ENCODE data around the gene SELENOS.

SELENOS gene

DNA sequence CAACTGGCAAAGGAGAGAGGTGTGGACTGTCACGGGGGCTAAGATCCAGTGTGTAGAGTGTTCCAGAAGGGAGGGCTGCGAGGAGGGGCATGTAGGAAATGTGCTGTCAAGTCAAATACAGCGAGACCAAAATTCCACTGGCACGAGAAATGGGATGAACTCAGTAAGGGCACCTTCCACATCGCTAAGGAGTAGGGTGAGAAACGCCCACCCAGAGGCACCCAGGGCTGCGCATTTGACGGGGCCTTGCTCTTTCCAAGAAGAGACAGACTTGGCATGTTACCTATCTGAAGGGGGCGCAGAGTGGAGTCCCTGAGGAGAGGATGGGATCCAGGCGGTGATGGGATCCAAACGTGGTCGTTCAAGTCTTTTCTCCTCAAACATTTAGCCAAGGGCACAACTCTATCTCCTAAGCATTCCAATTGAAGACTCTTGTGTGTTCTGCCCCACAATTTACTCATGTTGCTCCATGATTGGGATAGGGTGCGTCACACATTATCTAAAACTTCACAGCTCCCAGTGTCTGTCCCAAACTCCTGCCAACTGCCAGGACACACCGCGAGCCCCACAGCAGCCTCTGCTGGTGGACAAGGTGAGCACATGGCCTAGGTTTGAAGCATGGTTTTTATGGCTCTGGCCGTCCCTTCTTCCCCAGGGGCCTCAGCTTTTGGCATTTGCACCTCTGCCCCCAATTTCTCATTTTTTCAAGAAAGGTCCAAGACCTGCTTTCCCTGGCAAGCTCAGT is 7.6 kb downstream of the SELENOS start:
- FAIRE-seq (no peak), DNase-seq (ENCODE audit: insufficient read length) (no peak)
- no peak for TF ChIP-seq TAF1 (IDR thresholded peaks at IDR 0.05; ENCODE audit: borderline replicate concordance, low read depth, low read length)
- peak; percentile 27; the same call in 1 of the 2 replicates for TF ChIP-seq POLR2AphosphoS5 (IDR thresholded peaks at IDR 0.05; ENCODE audit: low read depth, low read length)
- TF ChIP-seq POLR2A (IDR thresholded peaks at IDR 0.05; ENCODE audit: low read depth, low read length), result no peak; the same call in none of the 2 replicates

DNA sequence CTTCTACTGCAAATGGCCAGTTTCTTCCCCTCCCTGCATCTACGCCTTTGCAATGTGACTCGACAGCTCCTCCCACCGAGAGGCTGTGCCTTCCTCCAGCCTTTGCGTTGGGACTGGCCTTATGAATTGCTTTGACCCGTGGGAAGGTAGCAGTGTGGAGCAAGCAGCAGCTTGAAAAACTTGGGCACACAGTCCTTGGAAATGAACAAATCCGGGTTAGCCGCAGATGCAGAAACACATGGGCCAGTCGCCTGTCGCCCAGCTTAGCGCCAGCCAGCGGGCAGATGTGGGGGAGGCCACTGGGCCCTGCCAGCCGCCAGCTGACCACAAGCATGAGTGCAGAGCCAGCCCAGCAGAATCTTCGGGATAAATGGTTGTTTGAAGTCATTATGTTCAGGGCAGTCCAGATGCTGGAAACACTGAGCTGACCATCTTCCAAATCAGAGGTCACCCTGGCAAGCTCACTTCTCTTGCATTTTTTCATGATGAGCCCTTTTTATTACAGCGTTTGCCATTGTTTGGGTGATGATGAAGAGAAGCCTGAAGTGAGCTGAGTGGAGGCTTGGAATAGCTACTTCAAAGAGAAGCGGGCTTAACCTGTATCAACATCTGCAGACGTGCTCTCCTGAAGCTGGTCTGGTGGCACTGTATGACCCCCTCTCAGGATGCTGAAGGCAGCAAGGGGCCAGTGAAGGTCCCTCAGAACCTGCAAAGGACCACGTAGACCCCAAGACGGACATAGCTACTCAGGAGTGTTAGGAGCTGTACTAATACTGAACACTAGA is 9.8 kb downstream of the SELENOS start:
- FAIRE-seq (no peak), DNase-seq (ENCODE audit: insufficient read length) (no peak)
- TF ChIP-seq POLR2AphosphoS5 (IDR thresholded peaks at IDR 0.05; ENCODE audit: low read depth, low read length) (no peak), POLR2A (IDR thresholded peaks at IDR 0.05; ENCODE audit: low read depth, low read length) (no peak), TAF1 (IDR thresholded peaks at IDR 0.05; ENCODE audit: borderline replicate concordance, low read depth, low read length) (no peak)

- FAIRE-seq (no peak), DNase-seq (ENCODE audit: insufficient read length) (no peak)
- TF ChIP-seq TAF1 (IDR thresholded peaks at IDR 0.05; ENCODE audit: borderline replicate concordance, low read depth, low read length) (no peak), POLR2A (IDR thresholded peaks at IDR 0.05; ENCODE audit: low read depth, low read length) (no peak)
Measured at GRCh38 chr15:101266787-101267186, 10.5 kb downstream of the SELENOS start.

- FAIRE-seq (no peak), DNase-seq (ENCODE audit: insufficient read length) (no peak)
Measured at GRCh38 chr15:101266034-101266433, 11.3 kb downstream of the SELENOS start.

GRCh38 chr15:101264911-101265641 is 12.2 kb downstream of the SELENOS start:
- TF ChIP-seq POLR2A (IDR thresholded peaks at IDR 0.05; ENCODE audit: low read depth, low read length), result peak; percentile 53; the same call in 1 of the 2 replicates
- no peak for TF ChIP-seq TAF1 (IDR thresholded peaks at IDR 0.05; ENCODE audit: borderline replicate concordance, low read depth, low read length)
- TF ChIP-seq POLR2AphosphoS5 (IDR thresholded peaks at IDR 0.05; ENCODE audit: low read depth, low read length), result peak; percentile 63; the same call in 1 of the 2 replicates
- DNase-seq (ENCODE audit: insufficient read length) (no peak), FAIRE-seq (peak; percentile 92)

More at GRCh38 chr15:101266034-101266433, 11.3 kb downstream of the SELENOS start:
- TF ChIP-seq POLR2A (IDR thresholded peaks at IDR 0.05; ENCODE audit: low read depth, low read length) (no peak), POLR2AphosphoS5 (IDR thresholded peaks at IDR 0.05; ENCODE audit: low read depth, low read length) (no peak), TAF1 (IDR thresholded peaks at IDR 0.05; ENCODE audit: borderline replicate concordance, low read depth, low read length) (no peak)

DNA sequence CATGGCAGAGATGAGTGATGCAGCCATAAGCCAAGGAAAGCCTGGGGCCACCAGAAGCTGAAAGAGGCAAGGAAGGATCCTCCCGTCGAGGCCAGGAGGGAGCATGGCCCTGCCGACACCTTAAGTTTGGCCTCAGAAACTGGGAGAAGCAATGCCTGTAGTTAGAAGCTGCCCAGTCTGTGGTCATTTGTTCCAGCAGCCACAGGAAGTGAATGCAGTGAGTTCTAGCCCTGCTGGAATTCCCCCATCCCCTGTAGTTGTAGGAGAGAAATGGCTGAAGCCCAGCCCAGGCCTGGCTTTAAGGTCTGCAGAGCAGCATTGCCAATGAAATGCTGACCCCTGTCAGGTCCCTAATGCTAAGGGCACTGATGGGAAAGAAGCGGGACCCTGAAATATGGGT is 13.3 kb downstream of the SELENOS start:
- DNase-seq (ENCODE audit: insufficient read length), result no peak
- peak; percentile 50 for FAIRE-seq
- no peak for TF ChIP-seq TAF1 (IDR thresholded peaks at IDR 0.05; ENCODE audit: borderline replicate concordance, low read depth, low read length)
- 0 out of 2 replicates have a peak, but pooled peaks have one; percentile 29 for TF ChIP-seq POLR2A (IDR thresholded peaks at IDR 0.05; ENCODE audit: low read depth, low read length)

DNA sequence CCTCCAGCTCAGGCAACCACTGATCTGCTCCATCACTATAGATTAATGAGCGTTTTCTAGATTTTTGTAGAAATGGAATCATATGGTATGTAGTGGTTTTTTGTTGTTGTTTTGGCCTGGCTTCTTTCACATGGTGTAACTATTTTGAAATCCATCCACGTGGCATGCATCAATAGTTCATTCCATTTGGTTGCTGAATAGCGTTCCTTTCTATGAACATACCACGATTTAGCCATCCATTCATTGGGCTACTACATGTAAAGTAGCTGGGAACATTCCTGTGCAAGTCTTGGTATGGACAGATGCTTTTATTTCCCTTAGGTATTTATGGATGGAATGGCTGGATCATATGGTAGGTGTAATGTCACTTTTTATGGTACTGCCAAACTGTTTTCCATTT is 14.7 kb downstream of the SELENOS start:
- FAIRE-seq, result no peak
- TF ChIP-seq POLR2AphosphoS5 (IDR thresholded peaks at IDR 0.05; ENCODE audit: low read depth, low read length) (no peak), POLR2A (IDR thresholded peaks at IDR 0.05; ENCODE audit: low read depth, low read length) (no peak), TAF1 (IDR thresholded peaks at IDR 0.05; ENCODE audit: borderline replicate concordance, low read depth, low read length) (no peak)
- no peak for DNase-seq (ENCODE audit: insufficient read length)

- FAIRE-seq (peak; percentile 83), DNase-seq (ENCODE audit: insufficient read length) (no peak)
- TF ChIP-seq POLR2A (IDR thresholded peaks at IDR 0.05; ENCODE audit: low read depth, low read length) (no peak), TAF1 (IDR thresholded peaks at IDR 0.05; ENCODE audit: borderline replicate concordance, low read depth, low read length) (no peak), POLR2AphosphoS5 (IDR thresholded peaks at IDR 0.05; ENCODE audit: low read depth, low read length) (no peak)
Measured at GRCh38 chr15:101258238-101259144, 18.8 kb downstream of the SELENOS start.

GRCh38 chr15:101256757-101257156 is 20.5 kb downstream of the SELENOS start:
- no peak for FAIRE-seq

DNA sequence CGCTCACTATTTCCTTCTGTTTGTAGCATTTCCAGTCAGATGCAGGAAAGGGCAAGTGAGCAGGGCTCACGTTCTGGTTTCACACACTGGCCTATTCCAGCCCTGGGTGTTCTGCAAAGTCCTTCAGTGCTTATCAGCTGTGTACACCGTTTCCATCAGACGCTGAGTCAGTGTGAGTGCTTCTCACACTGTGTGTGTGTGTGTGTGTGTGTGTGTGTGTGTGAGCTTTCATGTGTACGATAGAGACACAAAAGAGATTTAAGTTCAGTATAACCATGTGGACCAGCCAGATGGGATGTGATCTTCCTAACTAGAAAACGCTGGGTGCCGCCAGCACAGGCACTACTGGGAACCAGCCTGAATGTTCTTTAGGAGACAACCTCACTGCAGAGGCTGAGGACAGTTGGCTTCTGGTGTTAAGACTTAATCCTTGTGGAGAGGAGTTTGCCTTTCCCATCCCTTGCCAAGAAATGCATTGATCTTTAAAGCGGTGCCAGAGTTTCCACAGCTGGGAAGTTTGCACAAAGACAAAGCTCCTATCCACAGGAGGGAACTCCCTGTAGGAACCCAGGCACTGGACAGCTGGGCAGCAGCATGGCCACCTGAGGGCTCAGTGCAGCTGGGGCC is 21.6 kb downstream of the SELENOS start:
- FAIRE-seq (no peak), DNase-seq (ENCODE audit: insufficient read length) (no peak)
- TF ChIP-seq POLR2A (IDR thresholded peaks at IDR 0.05; ENCODE audit: low read depth, low read length) (no peak), POLR2AphosphoS5 (IDR thresholded peaks at IDR 0.05; ENCODE audit: low read depth, low read length) (no peak), TAF1 (IDR thresholded peaks at IDR 0.05; ENCODE audit: borderline replicate concordance, low read depth, low read length) (no peak)

More at GRCh38 chr15:101256757-101257156, 20.5 kb downstream of the SELENOS start:
- no peak for DNase-seq (ENCODE audit: insufficient read length)
- TF ChIP-seq TAF1 (IDR thresholded peaks at IDR 0.05; ENCODE audit: borderline replicate concordance, low read depth, low read length), result no peak
- no peak for TF ChIP-seq POLR2AphosphoS5 (IDR thresholded peaks at IDR 0.05; ENCODE audit: low read depth, low read length)
- TF ChIP-seq POLR2A (IDR thresholded peaks at IDR 0.05; ENCODE audit: low read depth, low read length), result no peak

Measured in GM12892 (cell line).